SK-N-SH treated with all-trans-retinoic acid at 6 μM for 48 hours (cell line): Measurements from ENCODE around the gene SULT1A3.

Source experiments
- ARNTL ChIP-seq: fragments of 450-650 bp; formaldehyde crosslinking; IDR thresholded peaks from 2 replicates; pipeline ENCODE4 v1.5.0; 2020; ENCODE audit warnings: low read depth, mild to moderate bottlenecking, moderate library complexity, borderline replicate concordance
- PPARA ChIP-seq: fragments of 250-450 bp; sonication (Bioruptor Pico); IDR thresholded peaks from 2 replicates; pipeline ENCODE4 v1.5.0; 2020; ENCODE audit warnings: mild to moderate bottlenecking, borderline replicate concordance
- RARB ChIP-seq: fragments of 250-450 bp; sonication (Bioruptor Pico); IDR thresholded peaks from 2 replicates; pipeline ENCODE4 v1.8.0; 2021; ENCODE audit warnings: mild to moderate bottlenecking, moderate library complexity
- SNAI2 ChIP-seq: fragments of 250-450 bp; sonication (Bioruptor Pico); IDR thresholded peaks from 2 replicates; pipeline ENCODE4 v1.5.0; 2020; ENCODE audit warnings: mild to moderate bottlenecking, moderate library complexity
- ZC3H10 ChIP-seq: fragments of 250-450 bp; sonication (Bioruptor Pico); IDR thresholded peaks from 2 replicates; pipeline ENCODE4 v1.5.1; 2021; ENCODE audit warnings: mild to moderate bottlenecking, moderate library complexity
- ZNF70 ChIP-seq: fragments of 450-650 bp; formaldehyde crosslinking; IDR thresholded peaks from 2 replicates; pipeline ENCODE4 v1.5.0; 2020; ENCODE audit warnings: mild to moderate bottlenecking, moderate library complexity
- ZNF8 ChIP-seq: fragments of 450-650 bp; formaldehyde crosslinking; IDR thresholded peaks from 2 replicates; pipeline ENCODE4 v1.5.0; 2020; ENCODE audit warnings: mild to moderate bottlenecking, moderate library complexity
- TF ChIP-seq, protein P1 (sequence below): fragments of 250-450 bp; sonication (Bioruptor Pico); IDR thresholded peaks from 2 replicates; pipeline ENCODE4 v1.8.0; 2020; ENCODE audit warnings: mild to moderate bottlenecking, moderate library complexity, borderline replicate concordance

DNA sequence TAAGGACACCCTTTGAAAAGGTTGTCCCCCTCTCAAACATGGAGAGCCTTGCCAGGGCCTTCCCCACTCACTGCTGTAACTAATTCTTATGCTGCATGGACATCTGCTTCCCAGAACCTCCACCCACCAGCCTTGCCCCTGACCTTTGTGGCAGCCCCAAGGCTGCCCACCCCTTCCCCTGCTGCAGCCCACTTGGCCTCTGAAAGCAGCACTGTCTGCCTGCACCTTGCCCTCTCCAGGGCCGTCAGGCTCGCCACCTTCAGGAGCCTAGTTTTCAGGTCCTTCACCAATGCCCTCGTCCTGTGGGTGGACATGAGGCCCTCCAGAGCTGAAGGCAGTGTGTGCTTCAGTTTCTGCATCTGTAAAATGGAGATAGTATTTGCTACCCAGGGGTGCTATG is 18.3 kb upstream of the SULT1A3 start:
- TF ChIP-seq ZNF8 (CRISPR knock-in tag) (no peak), SNAI2 (CRISPR knock-in tag) (no peak), ZC3H10 (CRISPR knock-in tag) (no peak), PPARA (CRISPR knock-in tag) (no peak), RARB (CRISPR knock-in tag) (no peak), ZNF70 (CRISPR knock-in tag) (no peak), ARNTL (no peak)
- TF ChIP-seq, protein P1, sequence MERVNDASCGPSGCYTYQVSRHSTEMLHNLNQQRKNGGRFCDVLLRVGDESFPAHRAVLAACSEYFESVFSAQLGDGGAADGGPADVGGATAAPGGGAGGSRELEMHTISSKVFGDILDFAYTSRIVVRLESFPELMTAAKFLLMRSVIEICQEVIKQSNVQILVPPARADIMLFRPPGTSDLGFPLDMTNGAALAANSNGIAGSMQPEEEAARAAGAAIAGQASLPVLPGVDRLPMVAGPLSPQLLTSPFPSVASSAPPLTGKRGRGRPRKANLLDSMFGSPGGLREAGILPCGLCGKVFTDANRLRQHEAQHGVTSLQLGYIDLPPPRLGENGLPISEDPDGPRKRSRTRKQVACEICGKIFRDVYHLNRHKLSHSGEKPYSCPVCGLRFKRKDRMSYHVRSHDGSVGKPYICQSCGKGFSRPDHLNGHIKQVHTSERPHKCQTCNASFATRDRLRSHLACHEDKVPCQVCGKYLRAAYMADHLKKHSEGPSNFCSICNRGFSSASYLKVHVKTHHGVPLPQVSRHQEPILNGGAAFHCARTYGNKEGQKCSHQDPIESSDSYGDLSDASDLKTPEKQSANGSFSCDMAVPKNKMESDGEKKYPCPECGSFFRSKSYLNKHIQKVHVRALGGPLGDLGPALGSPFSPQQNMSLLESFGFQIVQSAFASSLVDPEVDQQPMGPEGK: no peak
